K562 (cell line): Measurements from ENCODE around the gene ATP13A2. TPM values are rescaled to one million over a fixed set of nuclear protein-coding genes. Genes with fewer than 3 reads are reported as not detected.
A peak's percentile ranks its signal among the peaks of the same experiment; 100 is the strongest.

Experiments used
- ATAC-seq: fragments of 200-7000 bp; cut with Tn5 transposase; 3 replicates; pipeline ENCODE4 v1.9.1; 2020; ENCODE audit warnings: moderate library complexity
- BruUV-seq: library from RNA; stranded (reverse); fragments of 400-500 nt; replicated peaks from 2 replicates; lab custom pipeline; 2021; lab: Mats Ljungman, UMichigan
- CTCF ChIA-PET: fragments of 300-600 bp; formaldehyde crosslinking; extraction: SDS; loops from one replicate; lab custom pipeline; 2021; ENCODE audit warnings: low intra/inter-chr PET ratio; lab: Yijun Ruan, JAX
- POLR2A ChIA-PET: fragments of 300-600, 350-650 bp; sonication (Branson Sonifier 250); formaldehyde crosslinking; extraction: SDS; loops from one replicate; lab custom pipeline; 2021; ENCODE audit warnings: antibody characterized with exemption, inconsistent platforms; lab: Yijun Ruan, JAX
- DNase-seq, 4 experiments: peaks; one replicate each; pipeline versions ENCODE4 v3.0.0 to v3.0.0-alpha.2; 2011 to 2018; ENCODE audit warnings: low spot score in 3 of 4, mixed read lengths in 3 of 4; ENCODE audit errors: extremely low read depth in 1 of 4
- FAIRE-seq: peaks from 2 replicates; lab custom pipeline; 2011; peaks lifted over from hg19 to GRCh38; lab: Jason Lieb, UNC
- H2AFZ ChIP-seq: 2 replicates; pipeline ENCODE4 v1.6.0; 2011; ENCODE audit warnings: low read depth, low read length, control low read depth, inconsistent platforms
- H3K27ac ChIP-seq: fragments of 200-600 bp; 3 replicates; pipeline ENCODE4 v1.8.0; 2011; ENCODE audit warnings: low read depth, mild to moderate bottlenecking, control low read depth, inconsistent platforms, low read length, moderate library complexity, mixed read lengths; ENCODE audit errors: extremely low read depth
- H3K27me3 ChIP-seq, 2 experiments: fragments of 300-600 bp in 1 of 2; 2 replicates in 1 of 2; 3 replicates in 1 of 2; pipeline versions ENCODE4 v1.6.0 to v1.8.0; 2011; ENCODE audit warnings: inconsistent platforms in 2 of 2, low read length in 2 of 2, mild to moderate bottlenecking in 1 of 2, mixed read lengths in 1 of 2, moderate library complexity in 1 of 2; ENCODE audit not compliant: control insufficient read depth in 2 of 2, insufficient read depth in 2 of 2
- H3K36me3 ChIP-seq: fragments of 300-600 bp; 3 replicates; pipeline ENCODE4 v1.8.0; 2011; ENCODE audit warnings: mild to moderate bottlenecking, low read length, inconsistent platforms; ENCODE audit not compliant: control insufficient read depth, insufficient read depth
- H3K4me1 ChIP-seq, 2 experiments: fragments of 200-600 bp in 1 of 2; replicated peaks in 1 of 2; 2 replicates in 1 of 2; 3 replicates in 1 of 2; pipeline versions ENCODE4 v1.5.1 to v1.8.0; 2011; ENCODE audit warnings: inconsistent platforms in 2 of 2, low read length in 2 of 2, mild to moderate bottlenecking in 1 of 2, mixed read lengths in 1 of 2, moderate library complexity in 1 of 2; ENCODE audit not compliant: control insufficient read depth in 2 of 2, insufficient read depth in 2 of 2
- H3K4me2 ChIP-seq: 2 replicates; pipeline ENCODE4 v1.6.1; 2011; ENCODE audit warnings: low read length, control low read depth, inconsistent platforms, mixed read lengths; ENCODE audit not compliant: insufficient read depth
- H3K4me3 ChIP-seq: fragments of 200-600 bp; sonication (generic), shearing (Covaris generic); 2 replicates; pipeline ENCODE4 v1.5.1; 2016; ENCODE audit warnings: control low read depth, inconsistent platforms
- H3K79me2 ChIP-seq: fragments of 200-600 bp; 3 replicates; pipeline ENCODE4 v1.8.0; 2011; ENCODE audit warnings: low read length, inconsistent platforms; ENCODE audit not compliant: control insufficient read depth, insufficient read depth
- H3K9ac ChIP-seq, 2 experiments: 2 replicates each; pipeline versions ENCODE4 v1.6.0 to v1.6.1; 2011; ENCODE audit warnings: low read depth in 2 of 2, low read length in 2 of 2, control low read depth in 1 of 2, inconsistent platforms in 1 of 2, mild to moderate bottlenecking in 1 of 2, mixed read lengths in 1 of 2; ENCODE audit not compliant: insufficient read depth in 1 of 2
- H3K9me1 ChIP-seq: one replicate; pipeline ENCODE4 v1.6.0; 2011; ENCODE audit warnings: inconsistent platforms, mild to moderate bottlenecking, low read length, moderate library complexity; ENCODE audit not compliant: control insufficient read depth, insufficient read depth
- H3K9me3 ChIP-seq: replicated peaks from 2 replicates; pipeline ENCODE4 v1.5.1; 2011; ENCODE audit warnings: low read depth, low read length, inconsistent platforms; ENCODE audit not compliant: control insufficient read depth, insufficient read depth
- H4K20me1 ChIP-seq: replicated peaks from 2 replicates; pipeline ENCODE4 v1.6.1; 2011; ENCODE audit warnings: low read length, inconsistent platforms, mixed read lengths; ENCODE audit not compliant: control insufficient read depth, insufficient read depth
- CTCFL ChIP-seq: IDR thresholded peaks from 2 replicates; pipeline ENCODE4 v1.6.1; 2011; ENCODE audit warnings: borderline replicate concordance, low read depth, mild to moderate bottlenecking, moderate library complexity, low read length; ENCODE audit not compliant: insufficient read depth, poor library complexity, severe bottlenecking
- ZBTB11 ChIP-seq, 3 experiments: fragments of 200-800 bp in 1 of 3; fragments of 250-450 bp in 1 of 3; fragments of 450-650 bp in 1 of 3; sonication (Bioruptor Pico) in 1 of 3; sonication (Bioruptor generic) in 1 of 3; formaldehyde crosslinking in 1 of 3; IDR thresholded peaks; 2 replicates each; pipeline versions ENCODE4 v1.6.1 to v1.8.0; 2016 to 2022; ENCODE audit warnings: mild to moderate bottlenecking in 2 of 3, missing genetic modification characterization in 2 of 3, missing compliant biosample characterization in 1 of 3, moderate library complexity in 1 of 3
- WGBS: fragments of 100-300 bp; shearing (Covaris generic); methylation state at CpG from one replicate; pipeline ENCODE4 v1.1.6; 2016; ENCODE audit warnings: low coverage, mixed read lengths; ENCODE audit not compliant: insufficient coverage; ENCODE audit errors: missing lambda C conversion rate; 5-methylcytosine and 5-hydroxymethylcytosine counted together
- in situ Hi-C: fragments of 300-500 bp; cut with MboI; formaldehyde crosslinking; loops from 4 replicates; pipeline ENCODE4 v1.15.0; 2018; ENCODE audit warnings: inconsistent platforms, mixed read lengths
- intact Hi-C: fragments of 100-400 bp; cut with micrococcal nuclease; formaldehyde crosslinking; loops from 2 replicates; pipeline ENCODE4 v1.14.2; 2022
- polyA plus RNA-seq, 8 experiments: library from polyadenylated mRNA; depleted of rRNA in 4 of 8; stranded (reverse) in 5 of 8; unstranded in 3 of 8; fragments of >200 nt; fragmentation: Nextera tagmentation in 2 of 8; fragmentation: Illumina TruSeq in 1 of 8; extraction: Ambion mirVana in 2 of 8; extraction: Trizol in 1 of 8; gene quantifications; 2 replicates each; pipeline versions ENCODE4 v1.2.1 to v1.2.3, GENCODE V29; 2011 to 2014; ENCODE audit warnings: inconsistent platforms in 1 of 8, missing spikeins in 1 of 8
- total RNA-seq, 7 experiments: library from RNA; depleted of rRNA in 6 of 7; stranded (reverse); fragments of >200 nt in 6 of 7; fragmentation: Illumina TruSeq in 2 of 7; extraction: Trizol in 2 of 7; gene quantifications; 2 replicates each; pipeline versions ENCODE4 v1.2.1 to v1.2.3, GENCODE V29; 2011 to 2021; ENCODE audit warnings: low replicate concordance in 1 of 7

The ATP13A2 gene
- total and polyA plus RNA-seq, 9 of the 15 experiments (the other 6 are each of a cell fraction or from before 2014, with no cell fraction given) = 0.36 to 56.3 (median 16.3) TPM

- Histone ChIP-seq H3K4me3 (no peak overlapping the region), H3K9ac (no peak overlapping the region), H3K9me1 (no peaks in the 10 kb centered on the region), H4K20me1 (no peaks in the 10 kb centered on the region), H3K36me3 (peaks cover 32% of the 10 kb centered on the region; the same call in 2 of the 3 replicates), H3K4me1 (peaks cover 0 to 22% of the 10 kb centered on the region in 2 experiments; a peak in 1 of 5 replicates), H3K27ac (no peak overlapping the region), H3K4me2 (no peak overlapping the region), H2AFZ (no peak overlapping the region), H3K27me3 (no peaks in the 10 kb centered on the region), H3K79me2 (no peaks in the 10 kb centered on the region), H3K9me3 (no peaks in the 10 kb centered on the region)
- 83% methylated on average over 6 of the region's 8 CpGs for WGBS
- POLR2A ChIA-PET = interaction anchor here (0.6 kb wide), 1 partner anchor 95 kb away, joined by 3 read pairs; no protein-coding TSS in a partner anchor
- in situ Hi-C loops (no loop called here), intact Hi-C loops (no loop called here)
- CTCF ChIA-PET = no interaction called here
- no peak for DNase-seq
- no peak for ATAC-seq
- no peak for FAIRE-seq
- BruUV-seq = no TSS peak
- TF ChIP-seq CTCFL (peak; percentile 16), ZBTB11 (CRISPR knock-in tag; IDR thresholded peaks at IDR 0.05) (no peak)
Observed at GRCh38 chr1:16999863-17000262, 11.9 kb downstream of the ATP13A2 start.
